ENCODE measurements around the gene EPB41L2. TPM values are rescaled to one million over a fixed set of nuclear protein-coding genes. Genes with fewer than 3 reads are reported as not detected.
A peak's percentile ranks its signal among the peaks of the same experiment; 100 is the strongest.

The EPB41L2 gene
- total RNA-seq, 1 donor from 2014 or later = 61.8 TPM

DNA sequence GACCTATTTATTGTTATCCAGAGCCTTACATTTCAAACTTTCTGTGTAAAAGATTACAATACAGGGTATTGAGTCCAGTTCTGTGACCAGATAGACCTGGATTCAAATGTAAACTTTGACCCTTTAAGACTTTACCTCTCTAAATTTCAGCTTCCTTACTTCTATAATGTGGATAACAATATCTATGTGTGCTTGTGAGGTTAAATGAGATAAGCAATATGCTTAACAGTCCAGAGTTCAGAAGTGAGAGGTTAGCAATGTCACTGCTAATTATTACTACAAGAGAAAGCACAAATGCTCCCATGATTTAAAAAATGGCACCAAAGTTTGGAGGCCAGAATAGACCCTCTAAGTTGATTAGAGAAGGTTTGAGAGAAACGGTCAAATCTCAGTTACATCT lies 27.5 kb downstream of the EPB41L2 start:
- Histone ChIP-seq H3F3A (ENCODE audit: low read depth) (no peaks in the 10 kb centered on the region), H3K9ac (no peak overlapping the region), H3K9me3 (ENCODE audit: low read depth) (no peaks in the 10 kb centered on the region), H3K27ac (no peak overlapping the region), H3K79me2 (ENCODE audit: low read depth) (peaks cover 58% of the 10 kb centered on the region), H3K27me3 (no peaks in the 10 kb centered on the region), H3K4me2 (no peak overlapping the region), H3K36me3 (no peaks in the 10 kb centered on the region), H3K4me1 (peaks cover 3% of the 10 kb centered on the region), H4K20me1 (ENCODE audit: low read depth) (no peaks in the 10 kb centered on the region), H3K4me3 (no peak overlapping the region), H2AFZ (replicated peaks) (no peak overlapping the region)
- DNase-seq (ENCODE audit: low spot score) = no peak
- no peak overlapping the region for H3K4me3 Mint-ChIP-seq
- no peak overlapping the region for H3K27ac Mint-ChIP-seq
- H3K9me3 Mint-ChIP-seq = no peaks in the 10 kb centered on the region
- TF ChIP-seq, protein P1, sequence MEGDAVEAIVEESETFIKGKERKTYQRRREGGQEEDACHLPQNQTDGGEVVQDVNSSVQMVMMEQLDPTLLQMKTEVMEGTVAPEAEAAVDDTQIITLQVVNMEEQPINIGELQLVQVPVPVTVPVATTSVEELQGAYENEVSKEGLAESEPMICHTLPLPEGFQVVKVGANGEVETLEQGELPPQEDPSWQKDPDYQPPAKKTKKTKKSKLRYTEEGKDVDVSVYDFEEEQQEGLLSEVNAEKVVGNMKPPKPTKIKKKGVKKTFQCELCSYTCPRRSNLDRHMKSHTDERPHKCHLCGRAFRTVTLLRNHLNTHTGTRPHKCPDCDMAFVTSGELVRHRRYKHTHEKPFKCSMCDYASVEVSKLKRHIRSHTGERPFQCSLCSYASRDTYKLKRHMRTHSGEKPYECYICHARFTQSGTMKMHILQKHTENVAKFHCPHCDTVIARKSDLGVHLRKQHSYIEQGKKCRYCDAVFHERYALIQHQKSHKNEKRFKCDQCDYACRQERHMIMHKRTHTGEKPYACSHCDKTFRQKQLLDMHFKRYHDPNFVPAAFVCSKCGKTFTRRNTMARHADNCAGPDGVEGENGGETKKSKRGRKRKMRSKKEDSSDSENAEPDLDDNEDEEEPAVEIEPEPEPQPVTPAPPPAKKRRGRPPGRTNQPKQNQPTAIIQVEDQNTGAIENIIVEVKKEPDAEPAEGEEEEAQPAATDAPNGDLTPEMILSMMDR (IDR thresholded peaks at IDR 0.05) = no peak
- TF ChIP-seq EZH2phosphoT487 (IDR thresholded peaks at IDR 0.05) (no peak), EZH2 (IDR thresholded peaks at IDR 0.05) (no peak)
- no peaks in the 10 kb centered on the region for H3K27me3 Mint-ChIP-seq (ENCODE audit: insufficient read depth, low read depth)
- H3K36me3 Mint-ChIP-seq = no peaks in the 10 kb centered on the region
- peaks cover 5% of the 10 kb centered on the region for H3K4me1 Mint-ChIP-seq

DNA sequence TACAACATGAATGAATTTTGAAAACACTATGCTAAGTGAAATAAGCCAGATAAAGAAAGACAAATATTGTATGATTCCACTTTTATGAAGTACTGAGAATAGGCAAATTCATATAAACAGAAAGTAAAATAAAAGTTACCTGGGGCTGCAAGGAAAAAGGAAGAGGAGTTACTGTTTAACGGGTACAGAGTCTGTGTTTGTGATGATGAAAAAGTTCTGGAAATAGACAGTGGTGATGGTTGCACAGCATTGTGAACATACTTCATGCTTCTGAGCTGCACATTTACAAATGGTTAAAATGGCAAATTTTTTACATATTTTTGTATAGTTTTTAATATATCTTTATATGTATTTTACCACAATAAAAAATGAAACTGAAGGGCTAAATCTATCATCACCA lies 29.4 kb downstream of the EPB41L2 start:
- no peak overlapping the region for H3K27ac ChIP-seq
- H3K4me2 ChIP-seq = no peak overlapping the region
- DNase-seq (ENCODE audit: low spot score) = no peak
- no peaks in the 10 kb centered on the region for H4K20me1 ChIP-seq (ENCODE audit: low read depth)
- no peaks in the 10 kb centered on the region for H3K27me3 ChIP-seq
- H3K4me1 ChIP-seq = peaks cover 16% of the 10 kb centered on the region
- no peaks in the 10 kb centered on the region for H3K36me3 ChIP-seq
- no peak overlapping the region for H3K9ac ChIP-seq
- no peak for TF ChIP-seq EZH2phosphoT487 (IDR thresholded peaks at IDR 0.05)
- peaks cover 7% of the 10 kb centered on the region for H3F3A ChIP-seq (ENCODE audit: low read depth)
- H3K4me3 ChIP-seq = no peak overlapping the region
- H3K4me1 Mint-ChIP-seq = peaks cover 14% of the 10 kb centered on the region
- no peaks in the 10 kb centered on the region for H3K9me3 ChIP-seq (ENCODE audit: low read depth)
- H3K9me3 Mint-ChIP-seq = no peaks in the 10 kb centered on the region
- H3K27ac Mint-ChIP-seq = no peak overlapping the region
- H3K27me3 Mint-ChIP-seq (ENCODE audit: insufficient read depth, low read depth) = no peaks in the 10 kb centered on the region
- H2AFZ ChIP-seq (replicated peaks) = no peak overlapping the region
- H3K79me2 ChIP-seq (ENCODE audit: low read depth) = peaks cover 55% of the 10 kb centered on the region
- H3K4me3 Mint-ChIP-seq = no peak overlapping the region
- peaks cover 2% of the 10 kb centered on the region for H3K36me3 Mint-ChIP-seq

DNA sequence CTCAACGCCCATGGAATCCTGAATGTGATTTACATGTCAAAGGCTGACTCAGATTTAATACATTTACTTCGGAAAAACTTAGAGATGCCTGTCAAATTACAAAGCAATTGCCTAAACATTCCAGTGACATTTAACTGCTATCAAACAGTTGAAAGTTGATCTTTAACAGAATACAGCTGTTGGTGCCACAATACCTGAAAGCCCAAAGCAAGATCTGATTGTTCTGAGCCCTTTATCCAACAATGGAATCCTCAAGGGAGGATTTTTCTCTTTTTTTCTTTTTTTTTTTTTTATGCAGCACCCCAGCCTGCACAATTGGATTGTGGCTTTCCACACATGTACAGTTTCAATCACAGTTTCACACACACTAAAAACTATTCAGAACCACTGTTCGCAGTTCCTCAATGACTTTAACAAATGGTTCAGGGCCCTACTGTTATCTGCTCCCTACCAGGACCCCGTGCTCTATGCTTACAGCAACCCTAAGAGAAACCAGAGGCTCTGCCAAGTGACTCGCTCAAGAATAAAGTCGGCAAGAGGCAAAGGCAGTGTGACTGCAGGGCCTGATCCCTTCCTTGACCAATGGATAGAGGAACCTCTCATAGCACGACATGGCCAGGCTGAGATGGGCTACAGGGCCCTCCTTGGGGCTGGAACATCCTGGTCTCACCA lies 33.3 kb downstream of the EPB41L2 start:
- Mint-ChIP-seq H3K36me3 (peaks cover 2% of the 10 kb centered on the region), H3K27ac (peak overlapping the region; percentile 80), H3K27me3 (ENCODE audit: insufficient read depth, low read depth) (no peaks in the 10 kb centered on the region), H3K9me3 (no peaks in the 10 kb centered on the region), H3K4me3 (no peak overlapping the region), H3K4me1 (peaks cover 12% of the 10 kb centered on the region)
- H3F3A ChIP-seq (ENCODE audit: low read depth) = peaks cover 7% of the 10 kb centered on the region
- H3K9me3 ChIP-seq (ENCODE audit: low read depth) = no peaks in the 10 kb centered on the region
- peaks cover 16% of the 10 kb centered on the region for H3K4me1 ChIP-seq
- H3K4me2 ChIP-seq = no peak overlapping the region
- no peaks in the 10 kb centered on the region for H4K20me1 ChIP-seq (ENCODE audit: low read depth)
- H3K79me2 ChIP-seq (ENCODE audit: low read depth) = peaks cover 48% of the 10 kb centered on the region
- no peak for TF ChIP-seq EZH2 (IDR thresholded peaks at IDR 0.05)
- H3K4me3 ChIP-seq = no peak overlapping the region
- H2AFZ ChIP-seq (replicated peaks) = no peak overlapping the region
- no peak overlapping the region for H3K9ac ChIP-seq
- no peaks in the 10 kb centered on the region for H3K36me3 ChIP-seq
- DNase-seq (ENCODE audit: low spot score) = peak; percentile 40
- no peaks in the 10 kb centered on the region for H3K27me3 ChIP-seq
- H3K27ac ChIP-seq = peak overlapping the region; percentile 48

DNA sequence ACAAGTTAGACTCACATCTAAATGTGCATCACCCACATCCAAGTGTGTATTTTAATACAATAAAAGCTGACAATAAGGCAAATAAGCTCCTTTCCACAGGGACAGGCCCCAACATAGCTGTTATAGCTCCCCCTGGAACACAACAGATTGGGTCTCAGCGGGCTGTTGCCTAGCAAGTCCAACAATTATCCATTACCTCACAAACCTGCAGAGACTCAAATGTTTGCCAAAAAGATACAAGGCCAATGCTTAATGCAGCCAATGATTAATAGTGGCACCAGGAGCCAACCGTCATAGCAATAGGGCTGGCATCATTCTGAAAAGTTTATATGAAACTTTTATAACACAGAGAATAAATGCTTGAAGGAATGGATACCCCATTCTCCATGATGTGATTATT lies 35.7 kb downstream of the EPB41L2 start:
- Histone ChIP-seq H3K9ac (no peak overlapping the region), H2AFZ (replicated peaks) (no peak overlapping the region), H3K9me3 (ENCODE audit: low read depth) (no peaks in the 10 kb centered on the region), H4K20me1 (ENCODE audit: low read depth) (no peaks in the 10 kb centered on the region), H3K27ac (no peak overlapping the region), H3K79me2 (ENCODE audit: low read depth) (peaks cover 35% of the 10 kb centered on the region), H3K36me3 (no peaks in the 10 kb centered on the region), H3K4me1 (peaks cover 16% of the 10 kb centered on the region), H3K4me3 (no peak overlapping the region), H3F3A (ENCODE audit: low read depth) (peaks cover 7% of the 10 kb centered on the region), H3K27me3 (no peaks in the 10 kb centered on the region), H3K4me2 (no peak overlapping the region)
- Mint-ChIP-seq H3K36me3 (peaks cover 4% of the 10 kb centered on the region), H3K4me3 (no peak overlapping the region), H3K9me3 (peaks cover under 1% of the 10 kb centered on the region), H3K27ac (no peak overlapping the region), H3K4me1 (peaks cover 9% of the 10 kb centered on the region), H3K27me3 (ENCODE audit: insufficient read depth, low read depth) (no peaks in the 10 kb centered on the region)
- no peak for DNase-seq (ENCODE audit: low spot score)
- TF ChIP-seq, protein P1 (IDR thresholded peaks at IDR 0.05) = no peak
- TF ChIP-seq EZH2phosphoT487 (IDR thresholded peaks at IDR 0.05) = no peak
- TF ChIP-seq EZH2 (IDR thresholded peaks at IDR 0.05) = no peak
